Liver (tissue), 9 donors: ENCODE data around the gene SRC. TPM values are rescaled to one million over a fixed set of nuclear protein-coding genes. Genes with fewer than 3 reads are reported as not detected.

Source experiments
- DNase-seq: peaks from one replicate; pipeline ENCODE4 v3.0.0-alpha.2; 2017; ENCODE audit warnings: low spot score
- H3K27ac ChIP-seq, 2 donors: one replicate each; pipeline ENCODE4 v1.7.0; 2013; ENCODE audit warnings: inconsistent platforms in 2 of 2, low read length in 2 of 2, control low read depth in 1 of 2, low read depth in 1 of 2, mild to moderate bottlenecking in 1 of 2
- H3K27me3 ChIP-seq, 4 donors: one replicate each; pipeline versions ENCODE4 v1.6.1 to v1.7.0; 2013; ENCODE audit warnings: low read length in 3 of 4, inconsistent platforms in 1 of 4, mild to moderate bottlenecking in 1 of 4, moderate library complexity in 1 of 4; ENCODE audit not compliant: control insufficient read depth in 4 of 4, insufficient read depth in 4 of 4
- H3K36me3 ChIP-seq, 4 donors: one replicate each; pipeline versions ENCODE4 v1.6.1 to v1.7.0; 2013; ENCODE audit warnings: low read length in 3 of 4, mild to moderate bottlenecking in 3 of 4, low read depth in 1 of 4, moderate library complexity in 1 of 4; ENCODE audit not compliant: control insufficient read depth in 4 of 4, insufficient read depth in 3 of 4
- H3K4me1 ChIP-seq, 4 donors: one replicate each; pipeline versions ENCODE4 v1.6.1 to v1.7.0; 2013; ENCODE audit warnings: low read length in 3 of 4, mild to moderate bottlenecking in 3 of 4, moderate library complexity in 1 of 4; ENCODE audit not compliant: control insufficient read depth in 4 of 4, insufficient read depth in 4 of 4
- H3K4me3 ChIP-seq, 3 donors: one replicate each; pipeline versions ENCODE4 v1.6.1 to v1.7.0; 2013; ENCODE audit warnings: low read length in 3 of 3, control low read depth in 1 of 3, low read depth in 1 of 3, mild to moderate bottlenecking in 1 of 3
- H3K9ac ChIP-seq, 2 donors: one replicate each; pipeline ENCODE4 v1.7.0; 2013; ENCODE audit warnings: low read length in 2 of 2, mild to moderate bottlenecking in 2 of 2, moderate library complexity in 2 of 2, control low read depth in 1 of 2, low read depth in 1 of 2
- H3K9me3 ChIP-seq, 4 donors: one replicate each; pipeline versions ENCODE4 v1.6.1 to v1.7.0; 2013; ENCODE audit warnings: low read length in 3 of 4; ENCODE audit not compliant: control insufficient read depth in 4 of 4
- ATF3 ChIP-seq: IDR thresholded peaks from 2 replicates; pipeline ENCODE4 v1.6.1; 2016; ENCODE audit warnings: antibody characterized with exemption
- CTCF ChIP-seq: fragments of 150-350 bp; IDR thresholded peaks from 2 replicates; pipeline ENCODE4 v1.5.1; 2017; ENCODE audit warnings: improper control_type of control experiment, low read depth, low read length; ENCODE audit not compliant: missing input control
- FOXA1 ChIP-seq: IDR thresholded peaks from 2 replicates; pipeline ENCODE4 v1.6.1; 2016; ENCODE audit warnings: antibody characterized with exemption
- FOXA2 ChIP-seq: IDR thresholded peaks from 2 replicates; pipeline ENCODE4 v1.6.1; 2016; ENCODE audit warnings: antibody characterized with exemption
- GABPA ChIP-seq, 2 donors: IDR thresholded peaks in 1 of 2; conservative IDR thresholded peaks in 1 of 2; 2 replicates each; pipeline ENCODE4 v1.6.1; 2016; ENCODE audit warnings: antibody characterized with exemption in 2 of 2, mild to moderate bottlenecking in 1 of 2, moderate library complexity in 1 of 2
- HNF4A ChIP-seq, 2 donors: conservative IDR thresholded peaks; 2 replicates each; pipeline ENCODE4 v1.6.1; 2016; ENCODE audit warnings: antibody characterized with exemption in 2 of 2, mild to moderate bottlenecking in 2 of 2
- HNF4G ChIP-seq: IDR thresholded peaks from 2 replicates; pipeline ENCODE4 v1.6.1; 2016; ENCODE audit warnings: antibody characterized with exemption
- JUND ChIP-seq, 2 donors: IDR thresholded peaks; 2 replicates each; pipeline ENCODE4 v1.6.1; 2016; ENCODE audit warnings: antibody characterized with exemption in 2 of 2
- MAX ChIP-seq: IDR thresholded peaks from 2 replicates; pipeline ENCODE4 v1.6.1; 2016; ENCODE audit warnings: antibody characterized with exemption
- NR2F2 ChIP-seq: IDR thresholded peaks from 2 replicates; pipeline ENCODE4 v1.6.1; 2016; ENCODE audit warnings: antibody characterized with exemption
- RAD21 ChIP-seq, 2 donors: IDR thresholded peaks; 2 replicates each; pipeline ENCODE4 v1.6.1; 2016; ENCODE audit warnings: antibody characterized with exemption in 2 of 2, mild to moderate bottlenecking in 2 of 2
- REST ChIP-seq: IDR thresholded peaks from 2 replicates; pipeline ENCODE4 v1.6.1; 2016; ENCODE audit warnings: antibody characterized with exemption, mild to moderate bottlenecking
- RXRA ChIP-seq, 2 donors: IDR thresholded peaks; 2 replicates each; pipeline ENCODE4 v1.6.1; 2017 to 2018; ENCODE audit warnings: antibody characterized with exemption in 2 of 2, mild to moderate bottlenecking in 1 of 2
- SP1 ChIP-seq: IDR thresholded peaks from 2 replicates; pipeline ENCODE4 v1.6.1; 2018; ENCODE audit warnings: antibody characterized with exemption, mild to moderate bottlenecking
- TAF1 ChIP-seq: conservative IDR thresholded peaks from 2 replicates; pipeline ENCODE4 v1.6.1; 2016; ENCODE audit warnings: antibody characterized with exemption, mild to moderate bottlenecking
- YY1 ChIP-seq: IDR thresholded peaks from 2 replicates; pipeline ENCODE4 v1.6.1; 2016; ENCODE audit warnings: antibody characterized with exemption, mild to moderate bottlenecking
- ZBTB33 ChIP-seq: IDR thresholded peaks from 2 replicates; pipeline ENCODE4 v1.6.1; 2016; ENCODE audit warnings: antibody characterized with exemption
- WGBS: extraction: QIAGEN DNeasy Blood & Tissue Kit; methylation state at CpG from one replicate; pipeline ENCODE4 v1.1.7; 2013; 5-methylcytosine and 5-hydroxymethylcytosine counted together
- polyA plus RNA-seq, 2 donors: library from polyadenylated mRNA; stranded (reverse) in 1 of 2; unstranded in 1 of 2; fragments of 200-250 nt in 1 of 2; fragments of >200 nt in 1 of 2; fragmentation: Nextera tagmentation in 1 of 2; extraction: Ambion mirVana in 1 of 2; gene quantifications; one replicate each; pipeline versions ENCODE4 v1.2.1 to v1.2.3, GENCODE V29; 2013 to 2015
- total RNA-seq, 2 donors: library from RNA; depleted of rRNA; stranded (reverse); fragments of >200 nt; gene quantifications; one replicate each; pipeline ENCODE4 v1.2.3, GENCODE V29; 2014
- donor health status: healthy.
- donor health status: healthy.
- donor health status: healthy.
- donor health status: healthy.
- donor health status: healthy.

The SRC gene
- total and polyA plus RNA-seq, 4 donors, result 3.3 to 21.2 (median 5.4) TPM

- TF ChIP-seq CTCF (no peak), FOXA1 (no peak)
Observed at GRCh38 chr20:37296371-37296770, 49.6 kb upstream of the SRC start (continued).

- no peaks in the 10 kb centered on the region for H3K9me3 ChIP-seq
- no peak overlapping the region for H3K9ac ChIP-seq
- H3K36me3 ChIP-seq, result peaks cover 4 to 14% (median 13%) of the 10 kb centered on the region in 4 donors
- no peak for DNase-seq
- peaks cover 0 to 2% (median 0%) of the 10 kb centered on the region in 4 donors for H3K4me1 ChIP-seq
- H3K27ac ChIP-seq, result no peak overlapping the region
- H3K27me3 ChIP-seq, result no peaks in the 10 kb centered on the region
- 89% methylated on average over 13 of the region's 13 CpGs for WGBS
- no peak overlapping the region for H3K4me3 ChIP-seq
- TF ChIP-seq TAF1 (no peak), YY1 (no peak), NR2F2 (no peak), ATF3 (no peak), FOXA2 (no peak), ZBTB33 (no peak), HNF4G (no peak), FOXA1 (no peak), REST (no peak), SP1 (no peak), MAX (no peak), RXRA (IDR thresholded peaks at IDR 0.05) (no peak), HNF4A (conservative IDR thresholded peaks at IDR 0.05) (no peak), CTCF (no peak), GABPA (IDR thresholded peaks at IDR 0.05 in 1 of 2, conservative IDR thresholded peaks at IDR 0.05 in 1 of 2) (no peak), RAD21 (IDR thresholded peaks at IDR 0.05) (no peak), JUND (IDR thresholded peaks at IDR 0.05) (no peak)
Observed at GRCh38 chr20:37297066-37297736, 48.7 kb upstream of the SRC start.
